CD4-positive, alpha-beta T cell treated with Interferon gamma for 1 hour (primary cell): ENCODE measurements around the gene KATNB1.
A peak's percentile ranks its signal among the peaks of the same experiment; 100 is the strongest.

ENCODE experiments used
- DNase-seq: peaks from one replicate; pipeline ENCODE4 v3.0.0-alpha.2; 2020

The KATNB1 gene

DNA sequence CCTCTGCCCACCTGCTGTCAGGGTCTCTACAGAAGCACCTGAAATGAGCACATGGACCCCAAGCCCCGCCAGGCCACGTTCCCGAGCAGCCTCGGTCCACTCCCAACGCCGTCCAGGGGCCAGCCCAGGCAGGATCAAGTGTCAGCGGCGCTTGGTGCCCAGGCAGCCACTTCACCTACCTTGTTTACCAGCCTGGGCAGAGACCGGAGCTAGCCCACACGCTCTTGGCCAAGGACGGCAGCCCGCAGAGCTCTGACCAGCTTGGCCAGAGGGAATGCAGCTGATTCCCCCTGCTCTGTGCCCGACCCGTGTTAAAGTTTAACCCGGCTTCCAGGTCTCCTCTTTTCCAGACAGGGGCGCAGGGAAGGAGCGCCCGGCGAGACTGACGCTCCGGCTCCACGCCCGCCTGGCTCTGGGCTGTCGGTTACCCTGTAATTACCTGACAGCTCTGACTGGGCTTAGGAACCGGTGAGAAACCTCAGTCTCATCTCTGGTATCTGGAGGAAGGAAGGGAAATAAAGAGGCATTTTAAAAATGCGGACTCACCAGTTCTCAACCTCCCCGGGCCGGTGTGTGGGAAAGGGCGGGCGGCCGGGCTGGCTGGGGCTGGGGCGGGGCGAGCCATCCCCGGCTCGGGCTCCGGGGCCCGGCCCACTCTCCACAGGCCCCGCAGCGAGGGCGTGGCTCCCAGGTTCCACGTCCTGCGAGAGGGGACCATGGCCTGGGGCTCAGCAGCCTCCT, 62.1 kb downstream of the KATNB1 start:
- DNase-seq: no peak

DNA sequence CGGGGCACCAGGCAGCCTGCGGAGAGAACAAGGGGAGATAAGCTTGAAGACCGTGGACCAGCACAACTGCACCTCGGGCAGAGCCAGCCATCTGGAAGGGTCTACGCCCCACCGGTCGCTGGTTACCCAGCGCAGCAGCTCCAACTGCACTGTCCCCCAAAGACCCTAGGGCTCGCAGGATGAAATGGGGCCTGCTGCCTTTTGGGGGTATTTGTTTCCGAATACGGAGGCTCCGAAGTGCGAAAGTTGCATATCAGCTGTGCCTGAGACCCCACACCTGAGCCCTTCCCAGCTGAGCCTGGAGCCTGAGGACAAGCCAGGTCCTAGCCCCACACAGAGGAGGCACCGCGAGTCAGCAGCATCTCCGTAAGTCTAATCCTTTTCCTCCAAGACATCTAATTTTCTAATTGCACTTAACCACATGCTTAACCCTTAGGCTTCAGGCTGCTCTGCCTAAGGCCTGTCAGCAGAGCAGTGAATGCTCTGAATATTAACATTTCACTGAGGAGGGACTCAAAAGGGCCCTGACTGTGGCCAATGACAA, 62.8 kb downstream of the KATNB1 start:
- no peak for DNase-seq

DNA sequence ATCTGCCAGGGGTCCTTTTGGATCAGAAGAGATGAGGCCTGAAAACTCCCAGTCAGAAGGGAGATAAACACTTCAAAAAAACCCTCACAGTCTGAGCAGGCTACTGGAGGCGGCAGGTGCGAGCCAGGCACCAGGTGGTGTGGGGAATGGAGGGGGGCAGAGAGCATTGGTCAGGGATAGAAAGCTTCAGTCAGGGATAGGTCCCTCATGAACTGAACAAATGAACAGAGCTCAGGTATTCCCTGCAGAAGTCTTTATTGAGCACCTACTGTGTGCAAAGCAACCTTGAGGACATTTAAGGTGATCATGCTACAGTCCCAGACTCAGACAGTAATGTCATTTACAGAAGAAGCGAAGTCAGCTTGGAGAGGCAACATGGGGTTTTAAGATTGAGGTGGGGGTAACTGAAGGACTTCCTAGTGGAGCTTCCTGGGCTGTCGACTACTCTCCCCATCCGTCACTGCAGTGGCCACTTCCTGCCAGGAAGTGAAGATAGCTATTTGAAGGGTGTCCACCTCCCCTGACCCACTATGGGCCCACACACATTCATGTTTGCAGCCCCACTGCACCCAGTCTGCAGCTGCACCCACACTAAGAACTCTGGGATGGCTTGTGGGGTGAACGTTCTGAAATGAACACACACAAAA, 63.5 kb downstream of the KATNB1 start:
- no peak for DNase-seq

DNA sequence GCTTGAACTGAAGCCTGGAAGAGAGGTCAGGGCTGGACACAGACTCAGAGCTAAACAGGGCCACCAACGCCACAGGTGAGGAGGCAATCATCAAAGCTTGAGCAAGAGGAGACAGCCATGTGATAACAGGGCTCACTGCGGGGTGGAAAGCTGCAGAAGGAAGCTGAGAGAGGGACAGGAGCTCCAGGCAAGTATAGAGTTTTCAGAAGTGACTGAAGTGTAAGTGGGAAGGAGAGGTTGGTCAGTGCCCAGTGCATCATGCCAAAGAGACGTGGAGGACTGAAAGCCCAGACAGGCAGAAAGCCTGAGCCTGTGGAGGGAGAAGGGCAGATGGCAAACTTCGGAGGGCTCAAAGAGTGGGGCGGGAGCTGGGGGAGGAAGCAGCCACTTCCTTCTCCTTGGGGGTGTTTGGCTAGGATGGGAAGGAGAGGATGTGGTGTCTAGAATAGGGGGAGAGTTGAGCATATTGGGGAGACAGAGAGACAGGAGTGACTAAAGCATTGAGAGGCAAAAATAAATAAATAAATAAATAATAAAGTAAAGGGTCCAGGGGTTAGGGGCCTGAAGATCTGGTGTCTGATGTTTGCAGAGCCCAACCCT, 64.1 kb downstream of the KATNB1 start:
- no peak for DNase-seq

DNA sequence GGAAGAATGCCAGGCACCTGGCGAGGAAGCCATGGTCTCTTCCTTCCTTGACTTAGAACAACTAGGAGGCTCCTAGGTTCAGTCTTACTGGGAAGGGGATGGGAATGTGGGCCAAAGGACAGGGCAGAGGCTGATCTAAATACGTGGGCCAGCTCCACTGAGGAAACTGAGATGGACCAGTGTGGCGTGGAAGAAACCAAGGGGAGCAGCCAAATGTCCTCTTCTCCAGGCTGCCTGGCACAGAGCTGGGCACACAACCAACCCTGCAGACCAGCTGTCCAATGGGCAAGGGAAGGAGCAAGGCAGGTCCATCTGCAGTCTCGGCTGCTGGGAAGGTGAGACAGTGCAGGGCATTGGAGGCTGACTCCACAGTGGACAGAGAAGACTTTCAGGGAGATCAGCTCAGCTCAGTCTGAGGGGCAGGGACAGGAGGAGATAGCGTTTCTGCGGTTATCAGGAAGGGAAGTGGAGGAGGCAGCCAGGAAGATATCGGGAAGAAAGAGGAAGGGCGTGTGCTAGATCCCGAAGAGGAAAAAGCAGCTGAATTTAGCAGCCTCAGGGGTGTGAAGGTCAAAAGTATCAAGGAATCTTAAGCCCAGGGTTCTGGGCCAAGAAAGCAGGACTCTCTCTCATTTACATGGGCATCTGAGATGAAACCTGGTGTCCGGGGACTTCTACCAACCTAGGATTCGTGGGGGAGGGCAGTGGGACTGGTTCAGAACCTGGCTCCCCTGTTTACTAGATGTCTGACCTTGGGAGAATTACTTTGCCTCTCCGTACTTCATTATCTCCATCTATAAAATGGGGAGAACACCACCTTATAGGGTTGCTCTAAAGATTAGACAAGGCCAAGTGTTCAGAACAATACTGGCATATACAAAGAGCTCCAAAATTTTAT, 64.9 kb downstream of the KATNB1 start:
- DNase-seq: no peak

DNA sequence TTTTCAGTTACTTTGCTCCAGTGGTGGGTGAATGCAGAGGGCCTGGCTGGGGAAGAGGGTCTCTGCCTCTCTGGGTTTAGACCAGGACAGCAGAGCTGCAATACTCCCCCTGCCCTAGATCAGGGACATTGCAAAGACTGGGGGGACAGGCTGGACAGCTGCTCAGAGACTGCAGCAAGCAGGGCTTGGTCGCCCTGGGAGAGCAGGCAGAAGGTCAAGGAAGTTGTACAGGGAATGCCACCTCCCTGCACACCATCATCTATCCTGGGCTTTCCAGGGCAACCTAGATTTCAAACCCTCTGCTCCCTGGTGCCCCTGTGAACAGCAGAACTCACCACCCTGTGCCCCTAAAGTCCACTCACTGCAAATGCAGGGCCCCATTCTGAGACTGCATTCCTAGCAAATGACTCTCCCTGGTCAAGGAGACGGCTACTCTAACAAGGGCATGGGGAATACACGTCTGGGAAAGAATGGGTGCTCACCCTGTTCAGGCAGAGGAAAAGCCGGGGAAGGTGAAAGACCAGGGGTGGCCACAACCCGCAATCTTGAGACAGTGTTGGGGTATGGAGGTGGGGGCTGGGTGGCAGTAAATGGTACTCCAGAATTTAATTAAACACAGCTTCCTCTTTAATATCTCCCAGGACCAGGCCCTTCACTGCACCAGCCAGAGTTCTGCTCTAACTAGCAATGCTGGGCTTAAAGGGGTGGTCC, 65.7 kb downstream of the KATNB1 start:
- no peak for DNase-seq

DNA sequence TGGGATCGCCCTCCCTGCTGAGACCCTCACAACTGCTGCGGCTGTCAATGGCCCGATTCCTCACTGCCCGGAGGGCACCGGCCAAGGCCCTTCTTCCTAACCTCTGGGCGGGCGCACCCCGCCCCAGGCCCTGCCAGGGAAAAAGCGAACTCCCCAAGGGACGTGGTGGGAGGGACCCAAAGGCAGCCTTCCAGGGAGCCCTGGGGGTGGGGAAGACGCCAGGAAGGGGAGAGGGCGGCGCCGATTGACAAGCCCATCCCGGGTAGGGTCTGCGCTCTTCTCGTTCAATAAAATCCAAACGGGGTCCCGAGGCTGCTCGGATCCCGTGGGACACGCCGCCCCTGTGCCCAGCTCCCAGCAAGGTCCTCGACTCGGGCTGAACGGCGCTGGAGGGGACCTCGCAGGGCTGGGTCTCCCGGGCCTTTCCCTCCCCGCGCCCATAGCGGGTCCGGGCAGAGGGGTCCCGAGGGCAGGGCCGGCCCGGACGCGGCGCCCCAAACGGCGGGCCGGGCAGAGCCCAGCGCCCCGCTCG, 66.3 kb downstream of the KATNB1 start:
- no peak for DNase-seq

DNA sequence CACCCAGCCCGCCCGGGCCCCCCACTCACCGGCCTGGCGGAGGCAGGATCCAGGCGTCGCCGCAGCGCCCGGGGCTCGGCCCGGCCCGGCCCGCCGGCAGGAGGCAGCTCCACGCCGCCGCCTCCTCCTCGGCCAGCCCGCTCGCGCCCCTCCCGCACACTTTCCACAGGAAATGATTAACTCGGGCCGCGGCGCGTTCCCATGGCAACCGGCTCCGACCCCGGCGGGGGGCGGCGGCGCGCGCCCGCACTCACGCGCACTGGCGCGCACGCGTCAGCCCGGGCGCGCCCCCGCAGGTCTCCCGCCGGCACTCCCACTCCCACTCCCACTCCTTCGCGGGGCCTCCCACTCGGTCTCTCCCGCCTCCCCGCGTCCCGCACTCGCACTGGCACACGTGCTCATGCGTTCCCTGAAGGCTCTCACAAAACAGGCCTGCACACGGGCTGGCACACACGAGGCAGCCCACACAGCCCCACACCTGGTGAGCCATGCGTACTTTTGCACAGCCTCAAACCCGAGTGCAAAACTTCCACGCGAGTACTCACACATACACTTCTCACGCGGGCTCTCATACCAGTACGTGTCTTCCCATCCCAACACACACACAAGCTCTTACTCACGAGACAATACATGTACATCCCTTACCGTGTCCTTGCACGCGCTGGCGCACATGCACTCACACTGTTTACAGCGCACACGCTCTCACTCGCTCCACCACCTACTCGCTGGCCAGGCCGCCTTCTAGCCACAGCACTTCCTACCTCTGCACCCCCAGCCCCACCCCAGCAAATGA, 67.0 kb downstream of the KATNB1 start, which contains the start of gene KIFC3:
Gene KIFC3 (minus strand): TSS at position 151 of the 793 bp plus-strand sequence. CDS start 4,248 bp downstream, outside the sequence.
- peak; percentile 76 for DNase-seq

DNA sequence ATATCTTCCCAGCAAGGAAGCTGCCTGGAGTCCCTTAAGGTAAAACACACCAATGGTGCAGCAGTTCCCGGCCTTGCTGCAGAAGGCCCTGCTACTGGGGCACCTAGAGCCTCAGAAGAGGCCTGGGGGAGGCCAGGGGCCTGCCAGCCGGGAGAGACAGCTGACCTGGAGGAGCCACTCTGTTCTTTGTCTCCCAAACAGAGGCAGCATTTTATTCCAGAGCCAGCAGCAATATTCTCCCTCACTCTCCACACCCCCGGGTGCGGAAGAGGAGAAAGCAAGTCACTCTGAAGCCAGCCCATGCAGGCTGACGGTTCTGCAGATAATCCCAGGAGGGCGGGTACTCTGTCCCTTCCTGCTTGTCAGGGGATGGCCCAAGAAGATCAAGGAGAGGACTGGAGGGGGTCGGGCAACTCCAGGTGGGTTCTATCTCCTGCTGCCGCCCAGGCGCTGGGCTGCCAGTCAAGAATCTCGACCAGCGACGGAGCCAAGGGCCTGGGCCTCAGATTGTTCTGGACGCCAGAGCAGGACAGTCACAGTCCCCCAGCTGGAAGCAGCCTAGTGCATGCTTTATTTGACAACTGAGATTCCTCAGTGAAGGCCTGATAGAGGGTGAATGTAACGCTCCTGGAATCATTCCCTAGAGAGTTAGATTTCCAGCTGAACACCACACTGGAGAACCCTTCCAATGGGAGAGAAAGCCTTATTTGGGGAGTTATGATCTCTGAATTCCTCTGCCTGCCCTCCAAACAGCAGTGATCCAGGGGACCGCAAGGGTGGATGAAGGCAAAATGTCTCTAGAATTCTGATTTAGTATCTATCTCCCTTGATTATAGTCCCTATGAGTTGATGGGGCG, 67.8 kb downstream of the KATNB1 start:
- no peak for DNase-seq

DNA sequence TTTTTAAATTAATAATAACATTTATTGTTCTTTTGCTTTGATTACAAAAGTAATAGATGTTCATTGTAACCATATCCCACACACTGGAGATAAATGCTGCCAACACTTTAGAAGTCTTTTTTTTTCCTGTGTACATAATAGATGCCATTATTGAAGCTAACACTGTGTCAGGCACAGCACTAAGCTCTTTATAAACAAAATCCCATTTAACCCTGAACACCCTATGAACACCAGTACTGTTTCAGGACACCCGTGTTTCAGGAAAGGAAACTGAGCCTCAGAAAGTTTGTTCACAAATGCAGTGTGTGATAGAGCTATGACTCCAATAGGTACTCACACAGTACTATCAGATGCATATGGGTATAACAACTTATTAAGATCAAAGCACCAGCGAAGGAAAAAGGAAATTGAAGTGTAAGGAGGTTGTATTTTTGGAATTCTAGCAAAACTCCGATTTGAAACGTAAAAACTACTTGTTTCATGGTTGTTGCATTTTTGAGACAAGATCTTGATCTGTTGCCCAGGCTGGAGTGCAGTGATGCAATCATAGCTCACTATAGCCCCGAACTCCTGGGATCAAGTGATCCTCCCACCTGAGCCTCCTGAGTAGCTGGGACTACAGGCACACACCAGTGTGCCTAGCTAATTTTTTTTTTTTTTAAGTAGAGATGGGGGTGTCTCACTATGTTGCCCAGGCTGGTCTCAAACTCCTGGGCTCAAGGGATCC, 68.7 kb downstream of the KATNB1 start:
- DNase-seq: no peak

DNA sequence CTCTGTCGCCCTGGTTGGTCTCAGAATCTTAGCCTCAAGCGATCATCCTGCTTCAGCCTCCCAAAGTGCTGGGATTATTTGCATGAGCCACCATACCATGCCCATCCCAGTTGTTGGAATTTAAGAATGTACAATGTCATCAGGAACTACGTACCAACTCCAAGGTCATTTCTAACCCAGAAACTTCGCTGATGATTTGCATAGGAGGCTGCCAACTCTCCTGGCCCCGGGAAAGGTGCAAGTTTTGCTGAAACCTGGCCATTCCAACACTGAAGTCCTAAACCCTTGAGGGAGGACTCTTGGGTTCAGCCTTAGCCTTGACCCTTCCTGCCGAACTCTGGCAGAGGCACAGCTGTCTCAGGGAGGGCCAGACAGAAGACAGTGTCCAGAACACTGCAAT, 69.6 kb downstream of the KATNB1 start:
- no peak for DNase-seq
